HepG2 (cell line): Measurements from ENCODE around the gene BPIFA1. TPM values are rescaled to one million over a fixed set of nuclear protein-coding genes. Genes with fewer than 3 reads are reported as not detected.

ENCODE experiments used
- ATAD3A ChIP-seq: sonication (generic); formaldehyde crosslinking; IDR thresholded peaks from 2 replicates; pipeline ENCODE4 v1.4.0; 2020; ENCODE audit warnings: missing genetic modification reagents
- HOXD1 ChIP-seq: sonication (generic); formaldehyde crosslinking; IDR thresholded peaks from 2 replicates; pipeline ENCODE4 v1.5.0; 2020; ENCODE audit warnings: missing genetic modification reagents
- PRMT3 ChIP-seq: sonication (generic); formaldehyde crosslinking; IDR thresholded peaks from 2 replicates; pipeline ENCODE4 v1.8.1; 2022; ENCODE audit warnings: low read depth, mild to moderate bottlenecking, moderate library complexity, missing genetic modification reagents, borderline replicate concordance
- RBM22 ChIP-seq: fragments of 200-400 bp; formaldehyde crosslinking; optimal IDR thresholded peaks from 2 replicates; pipeline ENCODE3; 2017; ENCODE audit warnings: mild to moderate bottlenecking, low read length, moderate library complexity
- U2AF1 ChIP-seq: fragments of 200-400 bp; formaldehyde crosslinking; optimal IDR thresholded peaks from 2 replicates; pipeline ENCODE3; 2017; ENCODE audit warnings: mild to moderate bottlenecking, low read depth, low read length
- ZNF282 ChIP-seq: fragments of 450-650 bp; IDR thresholded peaks from 2 replicates; pipeline ENCODE4 v1.6.1; 2018; ENCODE audit not compliant: partially characterized antibody
- ZNF761 ChIP-seq: sonication (generic); formaldehyde crosslinking; conservative IDR thresholded peaks from 2 replicates; pipeline ENCODE4 v1.4.0; 2020; ENCODE audit warnings: mild to moderate bottlenecking, missing genetic modification reagents
- ZNF773 ChIP-seq: sonication (generic); formaldehyde crosslinking; IDR thresholded peaks from 2 replicates; pipeline ENCODE4 v1.4.0; 2020; ENCODE audit warnings: missing genetic modification reagents, borderline replicate concordance
- polyA plus RNA-seq, 8 experiments: library from polyadenylated mRNA; depleted of rRNA in 3 of 8; stranded (reverse) in 7 of 8; unstranded in 1 of 8; fragments of >200 nt; fragmentation: Illumina TruSeq in 4 of 8; extraction: Trizol in 4 of 8; gene quantifications; 2 replicates each; pipeline versions ENCODE4 v1.2.1 to v1.2.3, GENCODE V29; 2011 to 2016; ENCODE audit warnings: low read depth in 4 of 8, missing spikeins in 1 of 8, mixed read lengths in 1 of 8; ENCODE audit not compliant: insufficient read depth in 1 of 8
- total RNA-seq, 5 experiments: library from RNA; depleted of rRNA; stranded (reverse); fragments of >200 nt; fragmentation: Illumina TruSeq; extraction: Trizol; gene quantifications; 2 replicates each; pipeline ENCODE4 v1.2.3, GENCODE V29; 2016; ENCODE audit warnings: low read depth in 1 of 5
- TF ChIP-seq, protein P1 (sequence below): sonication (generic); formaldehyde crosslinking; IDR thresholded peaks from 2 replicates; pipeline ENCODE4 v1.4.0; 2020; ENCODE audit warnings: missing genetic modification reagents, borderline replicate concordance
- TF ChIP-seq, protein P2 (sequence below): sonication (generic); formaldehyde crosslinking; IDR thresholded peaks from 2 replicates; pipeline ENCODE4 v1.9.0; 2021; ENCODE audit warnings: missing genetic modification reagents, mild to moderate bottlenecking, borderline replicate concordance
- TF ChIP-seq, protein P3 (sequence below): sonication (generic); formaldehyde crosslinking; IDR thresholded peaks from 2 replicates; pipeline ENCODE4 v1.8.0; 2022; ENCODE audit warnings: missing genetic modification reagents, mild to moderate bottlenecking, inconsistent platforms, borderline replicate concordance
- TF ChIP-seq, protein P4 (sequence below): sonication (generic); formaldehyde crosslinking; IDR thresholded peaks from 2 replicates; pipeline ENCODE4 v1.9.0; 2021; ENCODE audit warnings: mild to moderate bottlenecking, missing genetic modification reagents
- TF ChIP-seq, protein P5 (sequence below): sonication (generic); formaldehyde crosslinking; IDR thresholded peaks from 2 replicates; pipeline ENCODE4 v1.5.0; 2020; ENCODE audit warnings: mild to moderate bottlenecking, missing genetic modification reagents, borderline replicate concordance

BPIFA1 gene
- total and polyA plus RNA-seq, 2 of the 13 experiments (the other 11 are each of a cell fraction or from before 2014, with no cell fraction given) = not detected

DNA sequence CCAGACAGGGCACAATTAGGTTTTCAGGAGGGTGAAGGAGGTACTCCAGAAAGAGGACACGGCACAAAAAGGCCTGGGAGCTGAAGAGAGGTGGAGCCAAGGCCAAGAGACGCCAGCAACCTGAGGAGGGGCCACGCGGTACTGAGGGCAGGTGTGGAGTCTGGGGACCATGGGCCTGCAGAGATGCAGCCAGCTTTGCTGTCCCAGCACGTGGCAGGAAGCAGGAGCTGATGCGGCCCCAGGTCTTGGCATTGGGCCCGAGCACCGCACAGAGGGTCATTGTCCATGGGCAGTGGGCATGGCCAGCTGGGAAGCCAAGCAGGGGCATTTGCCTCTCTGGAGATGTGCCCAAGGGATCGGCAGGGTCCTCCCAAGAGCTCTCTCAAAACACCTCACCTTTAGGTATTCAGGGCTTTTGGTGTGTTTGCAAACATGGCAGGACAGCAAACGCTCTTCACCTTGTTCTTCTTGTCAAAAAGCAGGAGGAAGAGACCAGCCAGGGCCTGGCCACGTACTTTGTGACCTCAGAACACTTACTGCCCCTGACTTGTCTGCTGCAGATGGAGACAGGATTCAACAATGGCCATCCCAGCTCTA, 45.9 kb downstream of the BPIFA1 start (continued):
- TF ChIP-seq, protein P1, sequence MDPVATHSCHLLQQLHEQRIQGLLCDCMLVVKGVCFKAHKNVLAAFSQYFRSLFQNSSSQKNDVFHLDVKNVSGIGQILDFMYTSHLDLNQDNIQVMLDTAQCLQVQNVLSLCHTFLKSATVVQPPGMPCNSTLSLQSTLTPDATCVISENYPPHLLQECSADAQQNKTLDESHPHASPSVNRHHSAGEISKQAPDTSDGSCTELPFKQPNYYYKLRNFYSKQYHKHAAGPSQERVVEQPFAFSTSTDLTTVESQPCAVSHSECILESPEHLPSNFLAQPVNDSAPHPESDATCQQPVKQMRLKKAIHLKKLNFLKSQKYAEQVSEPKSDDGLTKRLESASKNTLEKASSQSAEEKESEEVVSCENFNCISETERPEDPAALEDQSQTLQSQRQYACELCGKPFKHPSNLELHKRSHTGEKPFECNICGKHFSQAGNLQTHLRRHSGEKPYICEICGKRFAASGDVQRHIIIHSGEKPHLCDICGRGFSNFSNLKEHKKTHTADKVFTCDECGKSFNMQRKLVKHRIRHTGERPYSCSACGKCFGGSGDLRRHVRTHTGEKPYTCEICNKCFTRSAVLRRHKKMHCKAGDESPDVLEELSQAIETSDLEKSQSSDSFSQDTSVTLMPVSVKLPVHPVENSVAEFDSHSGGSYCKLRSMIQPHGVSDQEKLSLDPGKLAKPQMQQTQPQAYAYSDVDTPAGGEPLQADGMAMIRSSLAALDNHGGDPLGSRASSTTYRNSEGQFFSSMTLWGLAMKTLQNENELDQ = no peak
- TF ChIP-seq PRMT3 (no peak), ZNF761 (CRISPR knock-in tag) (peak; percentile 37; the same call in 1 of the 2 replicates), ZNF773 (CRISPR knock-in tag) (no peak), ATAD3A (no peak), HOXD1 (CRISPR knock-in tag) (no peak), ZNF282 (no peak), RBM22 (no peak), U2AF1 (no peak)
- TF ChIP-seq, protein P2, sequence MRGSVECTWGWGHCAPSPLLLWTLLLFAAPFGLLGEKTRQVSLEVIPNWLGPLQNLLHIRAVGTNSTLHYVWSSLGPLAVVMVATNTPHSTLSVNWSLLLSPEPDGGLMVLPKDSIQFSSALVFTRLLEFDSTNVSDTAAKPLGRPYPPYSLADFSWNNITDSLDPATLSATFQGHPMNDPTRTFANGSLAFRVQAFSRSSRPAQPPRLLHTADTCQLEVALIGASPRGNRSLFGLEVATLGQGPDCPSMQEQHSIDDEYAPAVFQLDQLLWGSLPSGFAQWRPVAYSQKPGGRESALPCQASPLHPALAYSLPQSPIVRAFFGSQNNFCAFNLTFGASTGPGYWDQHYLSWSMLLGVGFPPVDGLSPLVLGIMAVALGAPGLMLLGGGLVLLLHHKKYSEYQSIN (CRISPR knock-in tag) = no peak
- TF ChIP-seq, protein P3, sequence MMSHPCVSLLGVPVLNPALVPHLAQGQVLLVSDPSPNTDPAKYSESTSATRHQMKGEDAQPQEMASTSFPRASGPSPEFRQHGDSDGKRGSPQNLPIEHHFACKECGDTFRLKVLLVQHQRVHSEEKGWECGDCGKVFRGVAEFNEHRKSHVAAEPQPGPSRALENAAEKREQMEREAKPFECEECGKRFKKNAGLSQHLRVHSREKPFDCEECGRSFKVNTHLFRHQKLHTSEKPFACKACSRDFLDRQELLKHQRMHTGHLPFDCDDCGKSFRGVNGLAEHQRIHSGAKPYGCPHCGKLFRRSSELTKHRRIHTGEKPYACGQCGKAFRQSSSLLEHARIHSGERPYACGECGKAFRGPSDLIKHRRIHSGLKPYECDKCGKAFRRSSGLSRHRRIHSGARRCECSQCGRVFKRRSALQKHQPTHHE (CRISPR knock-in tag) = 0 out of 2 replicates have a peak, but pooled peaks have one; percentile 66
- TF ChIP-seq, protein P4, sequence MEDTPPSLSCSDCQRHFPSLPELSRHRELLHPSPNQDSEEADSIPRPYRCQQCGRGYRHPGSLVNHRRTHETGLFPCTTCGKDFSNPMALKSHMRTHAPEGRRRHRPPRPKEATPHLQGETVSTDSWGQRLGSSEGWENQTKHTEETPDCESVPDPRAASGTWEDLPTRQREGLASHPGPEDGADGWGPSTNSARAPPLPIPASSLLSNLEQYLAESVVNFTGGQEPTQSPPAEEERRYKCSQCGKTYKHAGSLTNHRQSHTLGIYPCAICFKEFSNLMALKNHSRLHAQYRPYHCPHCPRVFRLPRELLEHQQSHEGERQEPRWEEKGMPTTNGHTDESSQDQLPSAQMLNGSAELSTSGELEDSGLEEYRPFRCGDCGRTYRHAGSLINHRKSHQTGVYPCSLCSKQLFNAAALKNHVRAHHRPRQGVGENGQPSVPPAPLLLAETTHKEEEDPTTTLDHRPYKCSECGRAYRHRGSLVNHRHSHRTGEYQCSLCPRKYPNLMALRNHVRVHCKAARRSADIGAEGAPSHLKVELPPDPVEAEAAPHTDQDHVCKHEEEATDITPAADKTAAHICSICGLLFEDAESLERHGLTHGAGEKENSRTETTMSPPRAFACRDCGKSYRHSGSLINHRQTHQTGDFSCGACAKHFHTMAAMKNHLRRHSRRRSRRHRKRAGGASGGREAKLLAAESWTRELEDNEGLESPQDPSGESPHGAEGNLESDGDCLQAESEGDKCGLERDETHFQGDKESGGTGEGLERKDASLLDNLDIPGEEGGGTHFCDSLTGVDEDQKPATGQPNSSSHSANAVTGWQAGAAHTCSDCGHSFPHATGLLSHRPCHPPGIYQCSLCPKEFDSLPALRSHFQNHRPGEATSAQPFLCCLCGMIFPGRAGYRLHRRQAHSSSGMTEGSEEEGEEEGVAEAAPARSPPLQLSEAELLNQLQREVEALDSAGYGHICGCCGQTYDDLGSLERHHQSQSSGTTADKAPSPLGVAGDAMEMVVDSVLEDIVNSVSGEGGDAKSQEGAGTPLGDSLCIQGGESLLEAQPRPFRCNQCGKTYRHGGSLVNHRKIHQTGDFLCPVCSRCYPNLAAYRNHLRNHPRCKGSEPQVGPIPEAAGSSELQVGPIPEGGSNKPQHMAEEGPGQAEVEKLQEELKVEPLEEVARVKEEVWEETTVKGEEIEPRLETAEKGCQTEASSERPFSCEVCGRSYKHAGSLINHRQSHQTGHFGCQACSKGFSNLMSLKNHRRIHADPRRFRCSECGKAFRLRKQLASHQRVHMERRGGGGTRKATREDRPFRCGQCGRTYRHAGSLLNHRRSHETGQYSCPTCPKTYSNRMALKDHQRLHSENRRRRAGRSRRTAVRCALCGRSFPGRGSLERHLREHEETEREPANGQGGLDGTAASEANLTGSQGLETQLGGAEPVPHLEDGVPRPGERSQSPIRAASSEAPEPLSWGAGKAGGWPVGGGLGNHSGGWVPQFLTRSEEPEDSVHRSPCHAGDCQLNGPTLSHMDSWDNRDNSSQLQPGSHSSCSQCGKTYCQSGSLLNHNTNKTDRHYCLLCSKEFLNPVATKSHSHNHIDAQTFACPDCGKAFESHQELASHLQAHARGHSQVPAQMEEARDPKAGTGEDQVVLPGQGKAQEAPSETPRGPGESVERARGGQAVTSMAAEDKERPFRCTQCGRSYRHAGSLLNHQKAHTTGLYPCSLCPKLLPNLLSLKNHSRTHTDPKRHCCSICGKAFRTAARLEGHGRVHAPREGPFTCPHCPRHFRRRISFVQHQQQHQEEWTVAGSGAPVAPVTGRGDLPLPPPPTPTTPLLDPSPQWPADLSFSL = no peak
- TF ChIP-seq, protein P5, sequence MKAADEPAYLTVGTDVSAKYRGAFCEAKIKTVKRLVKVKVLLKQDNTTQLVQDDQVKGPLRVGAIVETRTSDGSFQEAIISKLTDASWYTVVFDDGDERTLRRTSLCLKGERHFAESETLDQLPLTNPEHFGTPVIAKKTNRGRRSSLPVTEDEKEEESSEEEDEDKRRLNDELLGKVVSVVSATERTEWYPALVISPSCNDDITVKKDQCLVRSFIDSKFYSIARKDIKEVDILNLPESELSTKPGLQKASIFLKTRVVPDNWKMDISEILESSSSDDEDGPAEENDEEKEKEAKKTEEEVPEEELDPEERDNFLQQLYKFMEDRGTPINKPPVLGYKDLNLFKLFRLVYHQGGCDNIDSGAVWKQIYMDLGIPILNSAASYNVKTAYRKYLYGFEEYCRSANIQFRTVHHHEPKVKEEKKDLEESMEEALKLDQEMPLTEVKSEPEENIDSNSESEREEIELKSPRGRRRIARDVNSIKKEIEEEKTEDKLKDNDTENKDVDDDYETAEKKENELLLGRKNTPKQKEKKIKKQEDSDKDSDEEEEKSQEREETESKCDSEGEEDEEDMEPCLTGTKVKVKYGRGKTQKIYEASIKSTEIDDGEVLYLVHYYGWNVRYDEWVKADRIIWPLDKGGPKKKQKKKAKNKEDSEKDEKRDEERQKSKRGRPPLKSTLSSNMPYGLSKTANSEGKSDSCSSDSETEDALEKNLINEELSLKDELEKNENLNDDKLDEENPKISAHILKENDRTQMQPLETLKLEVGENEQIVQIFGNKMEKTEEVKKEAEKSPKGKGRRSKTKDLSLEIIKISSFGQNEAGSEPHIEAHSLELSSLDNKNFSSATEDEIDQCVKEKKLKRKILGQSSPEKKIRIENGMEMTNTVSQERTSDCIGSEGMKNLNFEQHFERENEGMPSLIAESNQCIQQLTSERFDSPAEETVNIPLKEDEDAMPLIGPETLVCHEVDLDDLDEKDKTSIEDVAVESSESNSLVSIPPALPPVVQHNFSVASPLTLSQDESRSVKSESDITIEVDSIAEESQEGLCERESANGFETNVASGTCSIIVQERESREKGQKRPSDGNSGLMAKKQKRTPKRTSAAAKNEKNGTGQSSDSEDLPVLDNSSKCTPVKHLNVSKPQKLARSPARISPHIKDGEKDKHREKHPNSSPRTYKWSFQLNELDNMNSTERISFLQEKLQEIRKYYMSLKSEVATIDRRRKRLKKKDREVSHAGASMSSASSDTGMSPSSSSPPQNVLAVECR (CRISPR knock-in tag) = peak; percentile 48; the same call in 1 of the 2 replicates
